Type B pancreatic cell (in vitro differentiated cells): Measurements from ENCODE around the gene SCGB1D4. TPM values are rescaled to one million over a fixed set of nuclear protein-coding genes. Genes with fewer than 3 reads are reported as not detected.

ENCODE experiments used
- DNase-seq: peaks from one replicate; pipeline ENCODE4 v3.0.0; 2021; ENCODE audit warnings: mixed read lengths; ENCODE audit not compliant: unreplicated experiment; ENCODE audit errors: extremely low spot score
- H3K27ac Mint-ChIP-seq: 2 replicates; pipeline ENCODE4 v1.8.0; 2021; ENCODE audit warnings: mild to moderate bottlenecking, mixed read lengths
- H3K27me3 Mint-ChIP-seq: 2 replicates; pipeline ENCODE4 v1.8.0; 2021; ENCODE audit warnings: mixed read lengths
- H3K36me3 Mint-ChIP-seq: 2 replicates; pipeline ENCODE4 v1.8.0; 2021; ENCODE audit warnings: mixed read lengths
- H3K4me1 Mint-ChIP-seq: one replicate; pipeline ENCODE4 v1.8.0; 2021; ENCODE audit warnings: mixed read lengths; ENCODE audit not compliant: unreplicated experiment
- H3K4me3 Mint-ChIP-seq: 2 replicates; pipeline ENCODE4 v1.8.0; 2021; ENCODE audit warnings: mild to moderate bottlenecking, mixed read lengths
- H3K9me3 Mint-ChIP-seq: 2 replicates; pipeline ENCODE4 v1.8.0; 2021; ENCODE audit warnings: mixed read lengths
- CTCF ChIP-seq: fragments of 200-600 bp; sonication (generic); conservative IDR thresholded peaks from 2 replicates; pipeline ENCODE4 v1.5.0; 2021; ENCODE audit warnings: antibody characterized with exemption, mild to moderate bottlenecking
- total RNA-seq: library from RNA; stranded (reverse); gene quantifications from 2 replicates; pipeline ENCODE4 v1.2.1, GENCODE V29; 2021; ENCODE audit warnings: low replicate concordance

SCGB1D4 gene
- total RNA-seq, 1 donor from 2014 or later = not detected

- no peak for DNase-seq
- Mint-ChIP-seq H3K27me3 (peaks cover 25% of the 10 kb centered on the region), H3K4me3 (no peak within 1 kb of the TSS), H3K36me3 (no peaks in the 10 kb centered on the region), H3K27ac (no peak within 1 kb of the TSS), H3K9me3 (no peaks in the 10 kb centered on the region), H3K4me1 (no peaks in the 10 kb centered on the region)
- peak; percentile 34 for TF ChIP-seq CTCF
Measured at GRCh38 chr11:62269654-62270278, 29.1 kb downstream of the SCGB1D4 start, which contains the start of gene SCGB2A2. Gene SCGB2A2, plus strand, starts transcription at chr11:62270158. Its CDS starts 59 bp downstream, at chr11:62270217.

- no peak for TF ChIP-seq CTCF
- H3K4me3 Mint-ChIP-seq = no peak overlapping the region
- H3K27ac Mint-ChIP-seq = no peak overlapping the region
- DNase-seq = no peak
- no peaks in the 10 kb centered on the region for H3K9me3 Mint-ChIP-seq
- H3K36me3 Mint-ChIP-seq = no peaks in the 10 kb centered on the region
- H3K4me1 Mint-ChIP-seq = no peaks in the 10 kb centered on the region
- peaks cover 40% of the 10 kb centered on the region for H3K27me3 Mint-ChIP-seq
Measured at GRCh38 chr11:62267576-62267975, 31.3 kb downstream of the SCGB1D4 start.

DNA sequence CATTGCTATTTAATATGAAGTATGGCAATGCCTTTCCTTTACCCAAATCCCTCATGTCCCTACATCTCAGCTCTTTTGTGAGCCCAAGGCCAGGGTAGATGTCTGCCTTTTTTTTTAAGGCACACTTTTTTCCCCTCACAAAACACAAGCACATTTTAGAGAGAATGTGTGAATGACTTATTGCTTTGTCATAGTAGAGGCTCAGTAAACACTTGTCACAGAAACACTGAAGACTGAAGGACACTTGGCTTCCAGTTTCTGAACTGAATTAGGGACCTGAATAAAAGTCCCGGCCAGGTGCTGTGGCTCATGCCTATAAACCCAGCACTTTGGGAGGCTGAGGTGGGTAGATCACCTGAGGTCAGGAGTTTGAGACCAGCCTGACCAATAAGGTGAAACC lies 31.8 kb downstream of the SCGB1D4 start:
- no peak for DNase-seq
- no peak overlapping the region for H3K27ac Mint-ChIP-seq
- peaks cover 40% of the 10 kb centered on the region for H3K27me3 Mint-ChIP-seq
- no peak for TF ChIP-seq CTCF
- H3K9me3 Mint-ChIP-seq = no peaks in the 10 kb centered on the region
- no peaks in the 10 kb centered on the region for H3K4me1 Mint-ChIP-seq
- no peaks in the 10 kb centered on the region for H3K36me3 Mint-ChIP-seq
- no peak overlapping the region for H3K4me3 Mint-ChIP-seq

DNA sequence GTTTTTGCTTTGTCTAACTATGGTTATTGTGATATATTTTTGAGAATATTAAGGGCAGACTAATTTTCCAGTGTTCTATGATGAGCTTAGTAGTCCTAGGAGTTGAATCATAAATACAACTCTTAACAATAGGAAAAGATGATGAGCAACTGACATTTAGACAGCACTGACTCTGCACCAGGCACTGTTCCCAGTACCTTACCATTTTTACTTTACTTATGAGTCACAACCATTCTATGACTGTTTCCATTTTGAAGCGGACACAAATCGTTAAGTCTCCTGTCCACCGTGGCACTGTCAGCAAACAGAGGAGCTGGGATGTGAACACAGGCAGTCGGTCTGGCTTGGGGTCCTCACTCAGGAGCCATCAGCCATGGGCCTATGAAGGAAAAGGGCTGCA lies 32.3 kb downstream of the SCGB1D4 start:
- H3K36me3 Mint-ChIP-seq = no peaks in the 10 kb centered on the region

GRCh38 chr11:62264004-62264403 lies 34.9 kb downstream of the SCGB1D4 start:
- Mint-ChIP-seq H3K36me3 (no peaks in the 10 kb centered on the region), H3K27me3 (peaks cover 39% of the 10 kb centered on the region), H3K27ac (no peak overlapping the region), H3K9me3 (no peaks in the 10 kb centered on the region), H3K4me1 (no peaks in the 10 kb centered on the region), H3K4me3 (no peak overlapping the region)
- no peak for TF ChIP-seq CTCF
- no peak for DNase-seq

More for the DNA sequence above, 32.3 kb downstream of the SCGB1D4 start:
- no peaks in the 10 kb centered on the region for H3K9me3 Mint-ChIP-seq
- H3K4me1 Mint-ChIP-seq = no peaks in the 10 kb centered on the region
- DNase-seq = no peak
- H3K27ac Mint-ChIP-seq = no peak overlapping the region
- peaks cover 43% of the 10 kb centered on the region for H3K27me3 Mint-ChIP-seq
- no peak overlapping the region for H3K4me3 Mint-ChIP-seq
- TF ChIP-seq CTCF = no peak
